Mucosa of stomach (tissue), 1 donor: Measurements from ENCODE around the gene RIMOC1.

Experiments used
- H3K27me3 ChIP-seq: one replicate; pipeline ENCODE4 v1.7.0; 2013; ENCODE audit warnings: mild to moderate bottlenecking, low read length; ENCODE audit not compliant: control insufficient read depth, insufficient read depth
- H3K36me3 ChIP-seq: one replicate; pipeline ENCODE4 v1.7.0; 2013; ENCODE audit warnings: low read length; ENCODE audit not compliant: control insufficient read depth, insufficient read depth
- H3K4me1 ChIP-seq: one replicate; pipeline ENCODE4 v1.7.0; 2013; ENCODE audit warnings: mild to moderate bottlenecking, low read length; ENCODE audit not compliant: control insufficient read depth, insufficient read depth
- H3K4me3 ChIP-seq: one replicate; pipeline ENCODE4 v1.7.0; 2013; ENCODE audit warnings: low read length
- H3K9ac ChIP-seq: one replicate; pipeline ENCODE4 v1.7.0; 2013; ENCODE audit warnings: mild to moderate bottlenecking, low read length, moderate library complexity
- H3K9me3 ChIP-seq: one replicate; pipeline ENCODE4 v1.7.0; 2013; ENCODE audit warnings: mild to moderate bottlenecking, low read length, moderate library complexity; ENCODE audit not compliant: control insufficient read depth
- donor health status: Pancreatic carcinoma.

Gene RIMOC1

GRCh38 chr5:41896230-41896629 lies 7.9 kb upstream of the RIMOC1 start:
- Histone ChIP-seq H3K9ac (no peak overlapping the region), H3K9me3 (no peaks in the 10 kb centered on the region), H3K4me3 (no peak overlapping the region), H3K36me3 (no peaks in the 10 kb centered on the region), H3K4me1 (peaks cover 8% of the 10 kb centered on the region), H3K27me3 (peaks cover 10% of the 10 kb centered on the region)

GRCh38 chr5:41903382-41903891 lies 707 bp upstream of the RIMOC1 start:
- Histone ChIP-seq H3K9me3 (no peaks in the 10 kb centered on the region), H3K27me3 (peaks cover 4% of the 10 kb centered on the region), H3K4me3 (peak overlapping the region; percentile 74), H3K4me1 (no peaks in the 10 kb centered on the region), H3K9ac (peak overlapping the region; percentile 90), H3K36me3 (no peaks in the 10 kb centered on the region)

- peaks cover 2% of the 10 kb centered on the region for H3K36me3 ChIP-seq
- H3K9me3 ChIP-seq = no peaks in the 10 kb centered on the region
- no peaks in the 10 kb centered on the region for H3K27me3 ChIP-seq
- H3K4me1 ChIP-seq = no peaks in the 10 kb centered on the region
- H3K4me3 ChIP-seq = no peak overlapping the region
- no peak overlapping the region for H3K9ac ChIP-seq
Measured at GRCh38 chr5:41906151-41906550, 2.0 kb downstream of the RIMOC1 start.

- Histone ChIP-seq H3K9me3 (no peaks in the 10 kb centered on the region), H3K27me3 (no peaks in the 10 kb centered on the region), H3K36me3 (peaks cover 2% of the 10 kb centered on the region), H3K9ac (no peak overlapping the region), H3K4me3 (no peak overlapping the region), H3K4me1 (no peaks in the 10 kb centered on the region)
Measured at GRCh38 chr5:41908374-41909079, 4.4 kb downstream of the RIMOC1 start.

GRCh38 chr5:41918105-41918504 lies 14.0 kb downstream of the RIMOC1 start:
- no peaks in the 10 kb centered on the region for H3K4me1 ChIP-seq
- H3K9me3 ChIP-seq = no peaks in the 10 kb centered on the region
- no peak overlapping the region for H3K4me3 ChIP-seq
- H3K27me3 ChIP-seq = no peaks in the 10 kb centered on the region
- no peak overlapping the region for H3K9ac ChIP-seq
- H3K36me3 ChIP-seq = no peaks in the 10 kb centered on the region

GRCh38 chr5:41921166-41921565 lies 17.0 kb downstream of the RIMOC1 start:
- no peak overlapping the region for H3K9ac ChIP-seq
- no peaks in the 10 kb centered on the region for H3K27me3 ChIP-seq
- H3K9me3 ChIP-seq = no peaks in the 10 kb centered on the region
- H3K4me1 ChIP-seq = peaks cover 10% of the 10 kb centered on the region
- no peaks in the 10 kb centered on the region for H3K36me3 ChIP-seq
- H3K4me3 ChIP-seq = no peak overlapping the region

- Histone ChIP-seq H3K4me1 (peaks cover 10% of the 10 kb centered on the region), H3K9me3 (no peaks in the 10 kb centered on the region), H3K4me3 (no peak overlapping the region), H3K27me3 (no peaks in the 10 kb centered on the region), H3K36me3 (no peaks in the 10 kb centered on the region), H3K9ac (no peak overlapping the region)
Measured at GRCh38 chr5:41921874-41922273, 17.7 kb downstream of the RIMOC1 start.

GRCh38 chr5:41924526-41924871 lies 20.4 kb downstream of the RIMOC1 start:
- Histone ChIP-seq H3K27me3 (no peaks in the 10 kb centered on the region), H3K36me3 (no peaks in the 10 kb centered on the region), H3K4me1 (peaks cover 10% of the 10 kb centered on the region), H3K9me3 (no peaks in the 10 kb centered on the region), H3K4me3 (peak overlapping the region; percentile 85), H3K9ac (peak overlapping the region; percentile 99)

- H3K9ac ChIP-seq = peak within 1 kb of the TSS; percentile 99
- no peaks in the 10 kb centered on the region for H3K9me3 ChIP-seq
- no peaks in the 10 kb centered on the region for H3K36me3 ChIP-seq
- H3K27me3 ChIP-seq = no peaks in the 10 kb centered on the region
- H3K4me1 ChIP-seq = peaks cover 10% of the 10 kb centered on the region
- peak within 1 kb of the TSS; percentile 85 for H3K4me3 ChIP-seq
Measured at GRCh38 chr5:41924872-41925554, 20.9 kb downstream of the RIMOC1 start, which contains the start of gene FBXO4. Gene FBXO4 (plus strand): TSS chr5:41925281. CDS start chr5:41925310, 29 bp downstream.

- Histone ChIP-seq H3K9me3 (no peaks in the 10 kb centered on the region), H3K9ac (peak overlapping the region; percentile 99), H3K4me1 (peaks cover 10% of the 10 kb centered on the region), H3K27me3 (no peaks in the 10 kb centered on the region), H3K4me3 (peak overlapping the region; percentile 85), H3K36me3 (no peaks in the 10 kb centered on the region)
Measured at GRCh38 chr5:41925555-41925951, 21.4 kb downstream of the RIMOC1 start.

GRCh38 chr5:41927604-41928003 lies 23.5 kb downstream of the RIMOC1 start:
- Histone ChIP-seq H3K4me3 (no peak overlapping the region), H3K9ac (no peak overlapping the region), H3K36me3 (no peaks in the 10 kb centered on the region), H3K27me3 (no peaks in the 10 kb centered on the region), H3K9me3 (no peaks in the 10 kb centered on the region), H3K4me1 (peaks cover 10% of the 10 kb centered on the region)

GRCh38 chr5:41929035-41929434 lies 24.9 kb downstream of the RIMOC1 start:
- H3K4me3 ChIP-seq = no peak overlapping the region
- H3K9me3 ChIP-seq = no peaks in the 10 kb centered on the region
- no peaks in the 10 kb centered on the region for H3K27me3 ChIP-seq
- H3K36me3 ChIP-seq = no peaks in the 10 kb centered on the region
- H3K9ac ChIP-seq = no peak overlapping the region
- peaks cover 9% of the 10 kb centered on the region for H3K4me1 ChIP-seq
